B cell (primary cell): ENCODE results near the gene TXNDC5. TPM values are rescaled to one million over a fixed set of nuclear protein-coding genes. Genes with fewer than 3 reads are reported as not detected.

ENCODE experiments used
- ATAC-seq: fragments of 200-7000 bp; cut with Tn5 transposase; one replicate; pipeline ENCODE4 v1.10.0; 2021; ENCODE audit warnings: low read depth, mild to moderate bottlenecking, moderate number of reproducible peaks, moderate library complexity
- CTCF ChIA-PET: fragments of 350-600 bp; sonication (Branson Sonifier 250); formaldehyde crosslinking; loops from one replicate; lab custom pipeline; 2021; ENCODE audit warnings: antibody characterized with exemption, inconsistent platforms; lab: Charles Lee
- POLR2A ChIA-PET: fragments of 350-600 bp; sonication (Branson Sonifier 250); formaldehyde crosslinking; loops from one replicate; lab custom pipeline; 2021; ENCODE audit warnings: antibody characterized with exemption; lab: Charles Lee
- DNase-seq: peaks from one replicate; pipeline ENCODE4 v3.0.0; 2013
- H2AFZ ChIP-seq: 2 replicates; pipeline ENCODE4 v1.6.1; 2012; ENCODE audit warnings: mild to moderate bottlenecking, low read depth, low read length; ENCODE audit not compliant: insufficient read depth, poor library complexity, severe bottlenecking
- H3K27ac ChIP-seq, 2 donors: 1 replicate in 1 of 2; 2 replicates in 1 of 2; pipeline ENCODE4 v1.5.1; 2012 to 2013; ENCODE audit warnings: low read length in 2 of 2, mild to moderate bottlenecking in 2 of 2, moderate library complexity in 1 of 2
- H3K27me3 ChIP-seq, 4 experiments: fragments of 200-600 bp in 1 of 4; sonication (generic) in 1 of 4; replicated peaks in 1 of 4; 1 replicate in 2 of 4; 2 replicates in 2 of 4; pipeline versions ENCODE4 v1.6.1 to v1.7.0; 2013 to 2016; ENCODE audit warnings: low read length in 3 of 4, mild to moderate bottlenecking in 2 of 4, mixed read lengths in 1 of 4, moderate library complexity in 1 of 4; ENCODE audit not compliant: insufficient read depth in 4 of 4, control insufficient read depth in 3 of 4; ENCODE audit errors: control extremely low read depth in 1 of 4
- H3K36me3 ChIP-seq, 2 experiments: replicated peaks in 1 of 2; 1 replicate in 1 of 2; 2 replicates in 1 of 2; pipeline versions ENCODE4 v1.6.1 to v1.7.1; 2013; ENCODE audit warnings: low read length in 1 of 2; ENCODE audit not compliant: insufficient read depth in 2 of 2, control insufficient read depth in 1 of 2; ENCODE audit errors: control extremely low read depth in 1 of 2, extremely low read depth in 1 of 2
- H3K4me1 ChIP-seq, 2 donors: fragments of 200-600 bp in 1 of 2; sonication (generic) in 1 of 2; 1 replicate in 1 of 2; 2 replicates in 1 of 2; pipeline versions ENCODE4 v1.5.1 to v1.6.1; 2013 to 2017; ENCODE audit warnings: low read length in 2 of 2; ENCODE audit not compliant: control insufficient read depth in 2 of 2, insufficient read depth in 2 of 2
- H3K4me2 ChIP-seq: replicated peaks from 2 replicates; pipeline ENCODE3; 2012; ENCODE audit warnings: mild to moderate bottlenecking, low read depth, low read length; ENCODE audit not compliant: poor library complexity, severe bottlenecking
- H3K4me3 ChIP-seq, 5 experiments: fragments of 200-600 bp in 1 of 5; sonication (generic) in 1 of 5; 1 replicate in 3 of 5; 2 replicates in 2 of 5; pipeline versions ENCODE4 v1.5.1 to v1.7.0; 2011 to 2016; ENCODE audit warnings: low read length in 4 of 5, mild to moderate bottlenecking in 4 of 5, low read depth in 2 of 5, control low read depth in 1 of 5, moderate library complexity in 1 of 5; ENCODE audit not compliant: insufficient read depth in 1 of 5; ENCODE audit errors: control extremely low read depth in 1 of 5, extremely low read depth in 1 of 5
- H3K79me2 ChIP-seq: fragments of 200-600 bp; sonication (generic); one replicate; pipeline ENCODE4 v1.6.0; 2016; ENCODE audit warnings: low read length; ENCODE audit not compliant: control insufficient read depth, insufficient read depth
- H3K9ac ChIP-seq: fragments of 200-600 bp; sonication (generic); 2 replicates; pipeline ENCODE4 v1.6.1; 2017; ENCODE audit warnings: mild to moderate bottlenecking, low read length, moderate library complexity
- H3K9me3 ChIP-seq, 3 donors: one replicate each; pipeline versions ENCODE4 v1.6.1 to v1.7.1; 2013; ENCODE audit warnings: low read length in 2 of 3; ENCODE audit not compliant: control insufficient read depth in 2 of 3, insufficient read depth in 1 of 3; ENCODE audit errors: control extremely low read depth in 1 of 3
- H4K20me1 ChIP-seq: 2 replicates; pipeline ENCODE4 v1.6.0; 2012; ENCODE audit warnings: mild to moderate bottlenecking, low read length; ENCODE audit not compliant: insufficient read depth, control insufficient read depth, poor library complexity, severe bottlenecking
- H3K27ac Mint-ChIP-seq: one replicate; pipeline ENCODE4 v1.8.0; 2021; ENCODE audit warnings: mixed read lengths
- H3K27me3 Mint-ChIP-seq: one replicate; pipeline ENCODE4 v1.8.0; 2021; ENCODE audit warnings: mixed read lengths
- H3K4me1 Mint-ChIP-seq: one replicate; pipeline ENCODE4 v1.8.0; 2021; ENCODE audit warnings: mixed read lengths
- H3K4me3 Mint-ChIP-seq: one replicate; pipeline ENCODE4 v1.8.0; 2021; ENCODE audit warnings: mixed read lengths
- H3K9me3 Mint-ChIP-seq: one replicate; pipeline ENCODE4 v1.8.0; 2022; ENCODE audit warnings: mixed read lengths; ENCODE audit not compliant: insufficient read depth
- CTCF ChIP-seq: fragments of 200-600 bp; IDR thresholded peaks from one replicate; pipeline ENCODE4 v1.8.0; 2022; ENCODE audit warnings: antibody characterized with exemption, mild to moderate bottlenecking
- EZH2 ChIP-seq: IDR thresholded peaks from 2 replicates; pipeline ENCODE4 v1.6.1; 2012; ENCODE audit warnings: borderline replicate concordance, low read depth, mild to moderate bottlenecking, moderate library complexity, low read length; ENCODE audit not compliant: insufficient read depth, poor library complexity, severe bottlenecking
- WGBS: methylation state at CpG from one replicate; pipeline ENCODE4 v1.1.5; 2013; ENCODE audit warnings: missing lambda C conversion rate; ENCODE audit not compliant: insufficient coverage; 5-methylcytosine and 5-hydroxymethylcytosine counted together
- intact Hi-C: fragments of 100-400 bp; cut with micrococcal nuclease; formaldehyde crosslinking; loops from one replicate; pipeline ENCODE4 v1.10.0; 2022
- polyA plus RNA-seq: library from polyadenylated mRNA; depleted of rRNA; stranded (reverse); fragments of >200 nt; gene quantifications from 2 replicates; pipeline ENCODE4 v1.2.3, GENCODE V29; 2012
- total RNA-seq, 2 donors: library from RNA; stranded (reverse); fragments of 120-200 nt in 1 of 2; gene quantifications; 1 replicate in 1 of 2; 2 replicates in 1 of 2; pipeline versions ENCODE4 v1.2.3 to v1.2.4, GENCODE V29; 2013 to 2022

The TXNDC5 gene
- total and polyA plus RNA-seq, 2 donors (not counting 1 experiment from before 2014, with no cell fraction given), result 62.6 to 91.9 TPM

GRCh38 chr6:7836371-7837026, 74.1 kb downstream of the TXNDC5 start:
- Mint-ChIP-seq H3K27ac (no peak overlapping the region), H3K4me1 (no peaks in the 10 kb centered on the region), H3K9me3 (no peaks in the 10 kb centered on the region), H3K4me3 (no peak overlapping the region), H3K27me3 (peaks cover 25% of the 10 kb centered on the region)
- H3K27me3 ChIP-seq, result peaks cover 0 to 3% (median 0%) of the 10 kb centered on the region in 4 experiments
- TF ChIP-seq EZH2 (no peak), CTCF (no peak)
- H3K9ac ChIP-seq, result no peak overlapping the region
- ChIA-PET POLR2A (no interaction called here), CTCF (no interaction called here)
- no peak overlapping the region for H3K27ac ChIP-seq
- H3K4me1 ChIP-seq, result no peaks in the 10 kb centered on the region
- no peaks in the 10 kb centered on the region for H4K20me1 ChIP-seq
- WGBS, result 100% methylated on average over 3 of the region's 4 CpGs
- intact Hi-C loops, result no loop called here
- no peaks in the 10 kb centered on the region for H3K79me2 ChIP-seq
- H3K36me3 ChIP-seq, result no peaks in the 10 kb centered on the region
- peaks cover 0 to 3% (median 0%) of the 10 kb centered on the region in 3 donors for H3K9me3 ChIP-seq
- no peak for ATAC-seq
- DNase-seq, result no peak
- H2AFZ ChIP-seq, result no peak overlapping the region
- H3K4me3 ChIP-seq, result no peak overlapping the region
- H3K4me2 ChIP-seq, result no peak overlapping the region

GRCh38 chr6:7833751-7834070, 76.9 kb downstream of the TXNDC5 start:
- ChIA-PET CTCF (no interaction called here), POLR2A (no interaction called here)
- Mint-ChIP-seq H3K4me1 (no peaks in the 10 kb centered on the region), H3K9me3 (peaks cover 9% of the 10 kb centered on the region), H3K27me3 (peaks cover 32% of the 10 kb centered on the region), H3K27ac (no peak overlapping the region), H3K4me3 (no peak overlapping the region)
- Histone ChIP-seq H3K27me3 (peaks cover 0 to 3% (median 0%) of the 10 kb centered on the region in 4 experiments), H3K4me3 (no peak overlapping the region), H3K4me1 (no peaks in the 10 kb centered on the region), H2AFZ (no peak overlapping the region), H4K20me1 (no peaks in the 10 kb centered on the region), H3K27ac (no peak overlapping the region), H3K4me2 (no peak overlapping the region), H3K79me2 (no peaks in the 10 kb centered on the region), H3K9me3 (peaks cover 0 to 7% (median 0%) of the 10 kb centered on the region in 3 donors), H3K9ac (no peak overlapping the region), H3K36me3 (no peaks in the 10 kb centered on the region)
- TF ChIP-seq EZH2 (no peak), CTCF (no peak)
- DNase-seq, result no peak
- no peak for ATAC-seq
- intact Hi-C loops, result no loop called here
- 87% methylated on average over 3 of the region's 4 CpGs for WGBS
